SKM-1 treated with dmso at 0.1 percent for 144 hours (cell line): ENCODE data around the gene VPS13C.

Source experiments
- DNase-seq: peaks from one replicate; lab custom pipeline; 2025; ENCODE audit not compliant: unreplicated experiment; lab: John Stamatoyannopoulos, UW

VPS13C gene

GRCh38 chr15:62060113-62060895 lies at the start of gene VPS13C:
Gene VPS13C, minus strand, starts transcription at chr15:62060447. Its CDS starts 73 bp downstream, at chr15:62060374.
- peak; percentile 95 for DNase-seq

GRCh38 chr15:62109437-62109836 lies 49.2 kb upstream of the VPS13C start:
- DNase-seq, result no peak

GRCh38 chr15:62108411-62108810 lies 48.2 kb upstream of the VPS13C start:
- DNase-seq, result no peak

GRCh38 chr15:62107571-62108121 lies 47.4 kb upstream of the VPS13C start:
- no peak for DNase-seq

GRCh38 chr15:62106096-62106495 lies 45.8 kb upstream of the VPS13C start:
- no peak for DNase-seq

GRCh38 chr15:62105266-62105665 lies 45.0 kb upstream of the VPS13C start:
- DNase-seq, result no peak

GRCh38 chr15:62104846-62105245 lies 44.6 kb upstream of the VPS13C start:
- DNase-seq, result no peak

GRCh38 chr15:62104401-62104800 lies 44.2 kb upstream of the VPS13C start:
- no peak for DNase-seq

GRCh38 chr15:62103431-62103830 lies 43.2 kb upstream of the VPS13C start:
- DNase-seq, result no peak

- DNase-seq, result no peak
Observed at GRCh38 chr15:62099094-62099601, 38.9 kb upstream of the VPS13C start.

- DNase-seq, result no peak
Observed at GRCh38 chr15:62094388-62094787, 34.1 kb upstream of the VPS13C start.

GRCh38 chr15:62093809-62094208 lies 33.6 kb upstream of the VPS13C start:
- no peak for DNase-seq

GRCh38 chr15:62090988-62091387 lies 30.7 kb upstream of the VPS13C start:
- no peak for DNase-seq

- DNase-seq, result no peak
Observed at GRCh38 chr15:62089616-62090015, 29.4 kb upstream of the VPS13C start.

GRCh38 chr15:62088353-62088693 lies 28.1 kb upstream of the VPS13C start:
- DNase-seq, result no peak

GRCh38 chr15:62087671-62088352 lies 27.6 kb upstream of the VPS13C start:
- no peak for DNase-seq

GRCh38 chr15:62085740-62086139 lies 25.5 kb upstream of the VPS13C start:
- DNase-seq, result no peak

GRCh38 chr15:62083194-62084154 lies 23.2 kb upstream of the VPS13C start:
- no peak for DNase-seq

- DNase-seq, result no peak
Observed at GRCh38 chr15:62079594-62079993, 19.3 kb upstream of the VPS13C start.

GRCh38 chr15:62075595-62076277 lies 15.5 kb upstream of the VPS13C start:
- DNase-seq, result no peak
